Measurements from ENCODE around the gene PCOLCE2. TPM values are rescaled to one million over a fixed set of nuclear protein-coding genes. Genes with fewer than 3 reads are reported as not detected.

The PCOLCE2 gene
- total and polyA plus RNA-seq, 10 donors = 1.8 to 18.2 (median 6.5) TPM

DNA sequence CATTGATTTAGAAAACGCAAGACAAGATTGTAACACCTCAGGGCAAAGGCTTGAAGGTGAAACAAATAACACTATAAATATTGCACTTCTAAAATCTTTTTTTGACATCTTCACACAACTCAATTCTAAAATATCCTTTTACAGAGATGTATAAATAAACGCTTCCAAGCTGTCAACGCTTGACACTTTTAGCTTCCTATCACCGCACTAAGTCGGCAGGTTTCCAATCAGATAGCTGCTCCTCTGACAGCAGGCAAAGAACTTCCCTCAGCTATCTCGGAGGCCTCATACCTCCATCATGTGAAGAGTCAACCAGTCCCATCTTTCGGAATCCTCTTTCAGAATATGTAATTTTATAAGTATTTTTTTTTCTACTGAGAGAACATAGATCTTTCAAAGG, 71.0 kb downstream of the PCOLCE2 start:
- Histone ChIP-seq H3K27ac (no peak overlapping the region), H3K9me3 (no peaks in the 10 kb centered on the region), H3K36me3 (no peaks in the 10 kb centered on the region), H3K27me3 (replicated peaks in 1 of 7) (no peaks in the 10 kb centered on the region), H3K4me1 (no peaks in the 10 kb centered on the region), H3K4me3 (no peak overlapping the region)
- DNase-seq = no peak
- no peak for TF ChIP-seq POLR2AphosphoS5 (IDR thresholded peaks at IDR 0.05)
- no peak for TF ChIP-seq POLR2A (IDR thresholded peaks at IDR 0.05)
- TF ChIP-seq, protein P1, sequence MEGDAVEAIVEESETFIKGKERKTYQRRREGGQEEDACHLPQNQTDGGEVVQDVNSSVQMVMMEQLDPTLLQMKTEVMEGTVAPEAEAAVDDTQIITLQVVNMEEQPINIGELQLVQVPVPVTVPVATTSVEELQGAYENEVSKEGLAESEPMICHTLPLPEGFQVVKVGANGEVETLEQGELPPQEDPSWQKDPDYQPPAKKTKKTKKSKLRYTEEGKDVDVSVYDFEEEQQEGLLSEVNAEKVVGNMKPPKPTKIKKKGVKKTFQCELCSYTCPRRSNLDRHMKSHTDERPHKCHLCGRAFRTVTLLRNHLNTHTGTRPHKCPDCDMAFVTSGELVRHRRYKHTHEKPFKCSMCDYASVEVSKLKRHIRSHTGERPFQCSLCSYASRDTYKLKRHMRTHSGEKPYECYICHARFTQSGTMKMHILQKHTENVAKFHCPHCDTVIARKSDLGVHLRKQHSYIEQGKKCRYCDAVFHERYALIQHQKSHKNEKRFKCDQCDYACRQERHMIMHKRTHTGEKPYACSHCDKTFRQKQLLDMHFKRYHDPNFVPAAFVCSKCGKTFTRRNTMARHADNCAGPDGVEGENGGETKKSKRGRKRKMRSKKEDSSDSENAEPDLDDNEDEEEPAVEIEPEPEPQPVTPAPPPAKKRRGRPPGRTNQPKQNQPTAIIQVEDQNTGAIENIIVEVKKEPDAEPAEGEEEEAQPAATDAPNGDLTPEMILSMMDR (IDR thresholded peaks at IDR 0.05 in 8 of 11, conservative IDR thresholded peaks at IDR 0.05 in 3 of 11) = no peak
- intact Hi-C loops (cut with DNase I; ENCODE audit: low total_unique reads) = no loop called here
- whole genome bisulfite sequencing, 5 donors = 86 to 92% (median 88%) methylated on average over 7 of the region's 7 CpGs

GRCh38 chr3:142817356-142817755, 71.5 kb downstream of the PCOLCE2 start:
- Histone ChIP-seq H3K4me3 (no peak overlapping the region), H3K36me3 (no peaks in the 10 kb centered on the region), H3K4me1 (no peaks in the 10 kb centered on the region), H3K27ac (no peak overlapping the region), H3K9me3 (no peaks in the 10 kb centered on the region), H3K27me3 (replicated peaks in 1 of 7) (no peaks in the 10 kb centered on the region)
- TF ChIP-seq POLR2AphosphoS5 (IDR thresholded peaks at IDR 0.05) (no peak), POLR2A (IDR thresholded peaks at IDR 0.05) (no peak)
- TF ChIP-seq, protein P1 (IDR thresholded peaks at IDR 0.05 in 8 of 11, conservative IDR thresholded peaks at IDR 0.05 in 3 of 11) = no peak
- no peak for DNase-seq
- WGBS, 5 donors = 79 to 94% (median 85%) methylated on average over 1 of the region's 1 CpG
- intact Hi-C loops (cut with DNase I; ENCODE audit: low total_unique reads) = no loop called here

- H3K9me3 ChIP-seq = no peaks in the 10 kb centered on the region
- H3K4me3 ChIP-seq = no peak overlapping the region
- DNase-seq = no peak
- no peak overlapping the region for H3K27ac ChIP-seq
- WGBS, 5 donors = 91 to 96% (median 95%) methylated on average over 6 of the region's 6 CpGs
- no peaks in the 10 kb centered on the region for H3K4me1 ChIP-seq
- H3K36me3 ChIP-seq = no peaks in the 10 kb centered on the region
- H3K27me3 ChIP-seq (replicated peaks in 1 of 7) = no peaks in the 10 kb centered on the region
- TF ChIP-seq POLR2A (IDR thresholded peaks at IDR 0.05) (no peak), POLR2AphosphoS5 (IDR thresholded peaks at IDR 0.05) (no peak)
- TF ChIP-seq, protein P1 (IDR thresholded peaks at IDR 0.05 in 8 of 11, conservative IDR thresholded peaks at IDR 0.05 in 3 of 11) = no peak
- intact Hi-C loops (cut with DNase I; ENCODE audit: low total_unique reads) = no loop called here
These were observed 73.1 kb downstream of the PCOLCE2 start for GRCh38 chr3:142815803-142816202.

GRCh38 chr3:142809259-142809658, 79.6 kb downstream of the PCOLCE2 start:
- 90 to 96% (median 91%) methylated on average over 3 of the region's 3 CpGs for WGBS, 5 donors
- H3K4me1 ChIP-seq = no peaks in the 10 kb centered on the region
- H3K4me3 ChIP-seq = no peak overlapping the region
- TF ChIP-seq, protein P1 (IDR thresholded peaks at IDR 0.05 in 8 of 11, conservative IDR thresholded peaks at IDR 0.05 in 3 of 11) = no peak
- TF ChIP-seq POLR2AphosphoS5 (IDR thresholded peaks at IDR 0.05) (no peak), POLR2A (IDR thresholded peaks at IDR 0.05) (no peak)
- H3K27me3 ChIP-seq (replicated peaks in 1 of 7) = no peaks in the 10 kb centered on the region
- no peak for DNase-seq
- H3K9me3 ChIP-seq = no peaks in the 10 kb centered on the region
- peaks cover 0 to 6% (median 0%) of the 10 kb centered on the region in 6 donors for H3K36me3 ChIP-seq
- intact Hi-C loops (cut with DNase I; ENCODE audit: low total_unique reads) = no loop called here
- no peak overlapping the region for H3K27ac ChIP-seq

All from spleen (tissue), 11 donors.